ENCODE data around the gene KLF13. TPM values are rescaled to one million over a fixed set of nuclear protein-coding genes. Genes with fewer than 3 reads are reported as not detected.

KLF13 gene
- polyA plus RNA-seq, 1 experiment: 11.5 TPM

- no peak for DNase-seq (ENCODE audit: low read depth)
- no peak for TF ChIP-seq CTCF (IDR thresholded peaks at IDR 0.05; ENCODE audit: insufficient read depth, low read depth, low read length)
- Histone ChIP-seq H3K36me3 (ENCODE audit: control insufficient read depth, insufficient read depth, low read length) (no peaks in the 10 kb centered on the region), H3K27me3 (ENCODE audit: control insufficient read depth, insufficient read depth, low read length) (peaks cover 1% of the 10 kb centered on the region; the same call in 1 of the 2 replicates), H3K4me3 (ENCODE audit: low read depth, low read length) (no peak overlapping the region)
- CTCF ChIA-PET: no interaction called here
- POLR2A ChIA-PET: no interaction called here
These were observed 77.7 kb downstream of the KLF13 start for GRCh38 chr15:31404345-31404744.

- ChIA-PET POLR2A (no interaction called here), CTCF (no interaction called here)
- DNase-seq (ENCODE audit: low read depth): no peak
These were observed 78.7 kb downstream of the KLF13 start for GRCh38 chr15:31405200-31405920.

GRCh38 chr15:31407376-31407775 lies 80.7 kb downstream of the KLF13 start:
- ChIA-PET POLR2A (no interaction called here), CTCF (no interaction called here)
- H3K27me3 ChIP-seq (ENCODE audit: control insufficient read depth, insufficient read depth, low read length): peaks cover 1% of the 10 kb centered on the region; the same call in 1 of the 2 replicates
- no peak for TF ChIP-seq CTCF (IDR thresholded peaks at IDR 0.05; ENCODE audit: insufficient read depth, low read depth, low read length)
- H3K36me3 ChIP-seq (ENCODE audit: control insufficient read depth, insufficient read depth, low read length): no peaks in the 10 kb centered on the region
- DNase-seq (ENCODE audit: low read depth): no peak
- H3K4me3 ChIP-seq (ENCODE audit: low read depth, low read length): no peak overlapping the region

More at GRCh38 chr15:31405200-31405920, 78.7 kb downstream of the KLF13 start:
- Histone ChIP-seq H3K36me3 (ENCODE audit: control insufficient read depth, insufficient read depth, low read length) (no peaks in the 10 kb centered on the region), H3K27me3 (ENCODE audit: control insufficient read depth, insufficient read depth, low read length) (peaks cover 1% of the 10 kb centered on the region; the same call in 1 of the 2 replicates), H3K4me3 (ENCODE audit: low read depth, low read length) (no peak overlapping the region)
- no peak for TF ChIP-seq CTCF (IDR thresholded peaks at IDR 0.05; ENCODE audit: insufficient read depth, low read depth, low read length)

- ChIA-PET POLR2A (no interaction called here), CTCF (no interaction called here)
- DNase-seq (ENCODE audit: low read depth): no peak
- no peak for TF ChIP-seq CTCF (IDR thresholded peaks at IDR 0.05; ENCODE audit: insufficient read depth, low read depth, low read length)
- H3K4me3 ChIP-seq (ENCODE audit: low read depth, low read length): no peak overlapping the region
- peaks cover 1% of the 10 kb centered on the region; the same call in 1 of the 2 replicates for H3K27me3 ChIP-seq (ENCODE audit: control insufficient read depth, insufficient read depth, low read length)
- H3K36me3 ChIP-seq (ENCODE audit: control insufficient read depth, insufficient read depth, low read length): no peaks in the 10 kb centered on the region
These were observed 81.2 kb downstream of the KLF13 start for GRCh38 chr15:31407851-31408250.

- Histone ChIP-seq H3K27me3 (ENCODE audit: control insufficient read depth, insufficient read depth, low read length) (peaks cover 1% of the 10 kb centered on the region; the same call in 1 of the 2 replicates), H3K36me3 (ENCODE audit: control insufficient read depth, insufficient read depth, low read length) (no peaks in the 10 kb centered on the region), H3K4me3 (ENCODE audit: low read depth, low read length) (no peak overlapping the region)
- no peak for DNase-seq (ENCODE audit: low read depth)
- ChIA-PET POLR2A (no interaction called here), CTCF (no interaction called here)
- no peak for TF ChIP-seq CTCF (IDR thresholded peaks at IDR 0.05; ENCODE audit: insufficient read depth, low read depth, low read length)
These were observed 82.1 kb downstream of the KLF13 start for GRCh38 chr15:31408724-31409123.

Measured in BJ (cell line).